ENCODE results near the gene FEV. TPM values are rescaled to one million over a fixed set of nuclear protein-coding genes. Genes with fewer than 3 reads are reported as not detected.

FEV gene
- total RNA-seq, 1 donor from 2014 or later = not detected

DNA sequence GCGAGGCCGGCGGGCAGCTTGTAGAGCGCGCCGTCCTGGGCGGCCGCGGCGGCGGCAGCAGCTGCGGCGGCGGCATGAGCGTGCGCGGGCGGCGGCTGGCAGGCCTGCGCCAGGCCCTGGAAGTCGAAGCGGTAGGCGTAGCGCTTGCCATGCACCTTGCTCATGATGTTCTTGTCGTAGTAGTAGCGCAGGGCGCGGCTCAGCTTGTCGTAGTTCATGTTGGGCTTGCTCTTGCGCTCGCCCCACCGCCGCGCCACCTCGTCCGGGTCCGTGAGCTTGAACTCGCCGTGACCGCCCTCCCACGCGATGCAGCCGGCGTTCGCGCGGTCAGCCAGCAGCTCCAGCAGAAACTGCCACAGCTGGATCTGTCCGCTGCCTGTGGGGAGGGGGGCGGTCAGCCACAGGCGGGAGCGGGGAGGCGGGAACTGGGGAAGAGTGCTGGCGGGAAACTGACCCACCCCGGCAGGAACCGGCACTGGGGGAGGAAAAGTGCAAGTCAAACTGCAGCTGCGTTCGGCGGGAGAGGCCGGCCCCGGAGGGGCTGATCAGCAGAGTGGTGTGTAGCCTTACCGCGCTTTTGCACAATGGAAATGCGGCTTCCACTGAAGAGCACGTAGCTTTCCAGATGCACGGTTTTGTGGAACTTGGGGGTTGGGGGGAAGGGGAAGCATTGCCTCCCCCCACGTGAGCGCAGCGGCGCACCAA is 3.0 kb downstream of the FEV start:
- Histone ChIP-seq H3K9me3 (no peaks in the 10 kb centered on the region), H3K4me3 (peak overlapping the region; percentile 23), H3K27ac (no peak overlapping the region), H3K27me3 (peaks cover 97% of the 10 kb centered on the region), H3K4me1 (peaks cover 45% of the 10 kb centered on the region), H3K36me3 (no peaks in the 10 kb centered on the region)
- intact Hi-C loops (cut with DNase I) = no loop called here
- peak; percentile 48 for ATAC-seq
- peak; percentile 67 for DNase-seq
- TF ChIP-seq, protein P1, sequence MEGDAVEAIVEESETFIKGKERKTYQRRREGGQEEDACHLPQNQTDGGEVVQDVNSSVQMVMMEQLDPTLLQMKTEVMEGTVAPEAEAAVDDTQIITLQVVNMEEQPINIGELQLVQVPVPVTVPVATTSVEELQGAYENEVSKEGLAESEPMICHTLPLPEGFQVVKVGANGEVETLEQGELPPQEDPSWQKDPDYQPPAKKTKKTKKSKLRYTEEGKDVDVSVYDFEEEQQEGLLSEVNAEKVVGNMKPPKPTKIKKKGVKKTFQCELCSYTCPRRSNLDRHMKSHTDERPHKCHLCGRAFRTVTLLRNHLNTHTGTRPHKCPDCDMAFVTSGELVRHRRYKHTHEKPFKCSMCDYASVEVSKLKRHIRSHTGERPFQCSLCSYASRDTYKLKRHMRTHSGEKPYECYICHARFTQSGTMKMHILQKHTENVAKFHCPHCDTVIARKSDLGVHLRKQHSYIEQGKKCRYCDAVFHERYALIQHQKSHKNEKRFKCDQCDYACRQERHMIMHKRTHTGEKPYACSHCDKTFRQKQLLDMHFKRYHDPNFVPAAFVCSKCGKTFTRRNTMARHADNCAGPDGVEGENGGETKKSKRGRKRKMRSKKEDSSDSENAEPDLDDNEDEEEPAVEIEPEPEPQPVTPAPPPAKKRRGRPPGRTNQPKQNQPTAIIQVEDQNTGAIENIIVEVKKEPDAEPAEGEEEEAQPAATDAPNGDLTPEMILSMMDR (IDR thresholded peaks at IDR 0.05) = no peak

DNA sequence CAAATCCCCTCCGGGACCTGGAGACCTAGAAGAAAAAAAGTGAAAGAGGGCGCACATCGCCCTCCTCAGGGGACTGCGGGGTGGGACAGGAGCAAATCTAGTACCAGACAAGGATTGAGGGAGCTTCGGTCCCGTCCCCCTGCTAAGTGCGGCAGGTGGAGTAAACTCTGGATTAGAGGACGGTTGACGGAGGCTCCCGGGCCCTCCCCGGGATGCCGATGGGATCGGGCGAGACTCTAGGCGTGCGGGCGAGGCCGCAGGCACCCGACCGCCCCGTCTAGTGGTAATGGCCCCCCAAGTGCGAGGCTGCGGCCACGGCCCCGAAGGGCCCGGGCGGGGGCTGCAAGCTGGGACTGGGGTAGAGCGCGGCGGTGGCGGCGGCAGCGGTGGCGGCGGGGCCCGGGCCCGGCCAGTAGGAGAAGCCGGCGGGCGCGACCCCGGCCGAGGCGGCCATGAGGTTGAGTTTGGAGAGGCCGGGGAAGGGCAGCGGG is 3.5 kb downstream of the FEV start:
- H3K36me3 ChIP-seq = no peaks in the 10 kb centered on the region
- ATAC-seq = no peak
- TF ChIP-seq, protein P1 (IDR thresholded peaks at IDR 0.05) = no peak
- DNase-seq = no peak
- H3K4me1 ChIP-seq = peaks cover 45% of the 10 kb centered on the region
- H3K4me3 ChIP-seq = no peak overlapping the region
- no peak overlapping the region for H3K27ac ChIP-seq
- H3K27me3 ChIP-seq = peaks cover 97% of the 10 kb centered on the region
- intact Hi-C loops (cut with DNase I) = no loop called here
- no peaks in the 10 kb centered on the region for H3K9me3 ChIP-seq

GRCh38 chr2:218980735-218981389 is 4.1 kb downstream of the FEV start:
- Histone ChIP-seq H3K9me3 (no peaks in the 10 kb centered on the region), H3K27me3 (peaks cover 96% of the 10 kb centered on the region), H3K27ac (no peak overlapping the region), H3K36me3 (no peaks in the 10 kb centered on the region), H3K4me1 (peaks cover 45% of the 10 kb centered on the region), H3K4me3 (no peak overlapping the region)
- TF ChIP-seq, protein P1 (IDR thresholded peaks at IDR 0.05) = no peak
- ATAC-seq (no peak), DNase-seq (no peak)
- intact Hi-C loops (cut with DNase I) = no loop called here

GRCh38 chr2:218979846-218980734 is 4.9 kb downstream of the FEV start:
- Histone ChIP-seq H3K9me3 (no peaks in the 10 kb centered on the region), H3K27ac (no peak overlapping the region), H3K27me3 (peaks cover 96% of the 10 kb centered on the region), H3K36me3 (no peaks in the 10 kb centered on the region), H3K4me3 (peak overlapping the region; percentile 14), H3K4me1 (peaks cover 42% of the 10 kb centered on the region)
- TF ChIP-seq, protein P1 (IDR thresholded peaks at IDR 0.05) = peak; percentile 94
- intact Hi-C loops (cut with DNase I) = no loop called here
- DNase-seq = peak; percentile 92
- ATAC-seq = peak; percentile 93

DNA sequence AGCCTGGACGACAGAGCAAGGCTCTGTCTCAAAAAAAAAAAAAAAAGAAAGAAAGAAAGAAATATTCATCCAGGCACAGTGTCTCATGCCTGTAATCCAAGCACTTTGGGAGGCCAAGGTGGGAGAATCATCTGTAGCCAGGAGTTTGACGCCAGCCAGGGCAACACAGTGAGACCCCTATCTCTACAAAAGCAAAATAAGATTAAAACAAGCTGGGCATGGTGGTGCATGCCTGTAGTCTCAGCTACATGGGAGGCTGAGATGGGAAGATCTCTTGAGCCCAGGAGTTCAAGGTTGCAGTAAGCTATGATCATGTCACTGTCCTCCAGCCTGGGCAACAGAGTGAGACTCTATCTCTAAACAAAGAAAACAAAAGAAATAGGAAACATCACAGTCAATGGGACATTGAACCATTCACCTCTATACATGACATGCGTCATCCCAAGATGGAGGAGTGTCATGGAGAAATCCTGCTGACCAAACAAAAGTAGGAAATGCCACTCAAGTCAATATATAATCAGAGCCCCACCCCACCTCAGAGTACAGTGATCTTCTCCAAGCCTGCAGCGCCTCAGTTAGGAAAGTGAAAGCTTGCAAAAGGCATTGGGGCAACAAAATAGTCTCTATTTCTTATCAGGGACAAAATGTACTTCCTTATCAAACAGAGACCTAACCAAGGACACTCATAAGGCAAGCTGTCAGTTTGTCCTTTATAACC is 9.8 kb downstream of the FEV start:
- H3K27ac ChIP-seq = no peak overlapping the region
- no peaks in the 10 kb centered on the region for H3K9me3 ChIP-seq
- H3K36me3 ChIP-seq = no peaks in the 10 kb centered on the region
- TF ChIP-seq, protein P1 (IDR thresholded peaks at IDR 0.05) = no peak
- H3K4me1 ChIP-seq = peaks cover 5% of the 10 kb centered on the region
- DNase-seq (no peak), ATAC-seq (no peak)
- H3K4me3 ChIP-seq = no peak overlapping the region
- intact Hi-C loops (cut with DNase I) = no loop called here
- peaks cover 83% of the 10 kb centered on the region for H3K27me3 ChIP-seq

All from upper lobe of right lung (tissue), 1 donor.